Measurements from ENCODE around the gene FAM107A.

Gene FAM107A

GRCh38 chr3:58594117-58594516 is 16.9 kb upstream of the FAM107A start:
- no peak for DNase-seq (ENCODE audit: extremely low read depth in 1 of 2, low read depth in 1 of 2)

DNA sequence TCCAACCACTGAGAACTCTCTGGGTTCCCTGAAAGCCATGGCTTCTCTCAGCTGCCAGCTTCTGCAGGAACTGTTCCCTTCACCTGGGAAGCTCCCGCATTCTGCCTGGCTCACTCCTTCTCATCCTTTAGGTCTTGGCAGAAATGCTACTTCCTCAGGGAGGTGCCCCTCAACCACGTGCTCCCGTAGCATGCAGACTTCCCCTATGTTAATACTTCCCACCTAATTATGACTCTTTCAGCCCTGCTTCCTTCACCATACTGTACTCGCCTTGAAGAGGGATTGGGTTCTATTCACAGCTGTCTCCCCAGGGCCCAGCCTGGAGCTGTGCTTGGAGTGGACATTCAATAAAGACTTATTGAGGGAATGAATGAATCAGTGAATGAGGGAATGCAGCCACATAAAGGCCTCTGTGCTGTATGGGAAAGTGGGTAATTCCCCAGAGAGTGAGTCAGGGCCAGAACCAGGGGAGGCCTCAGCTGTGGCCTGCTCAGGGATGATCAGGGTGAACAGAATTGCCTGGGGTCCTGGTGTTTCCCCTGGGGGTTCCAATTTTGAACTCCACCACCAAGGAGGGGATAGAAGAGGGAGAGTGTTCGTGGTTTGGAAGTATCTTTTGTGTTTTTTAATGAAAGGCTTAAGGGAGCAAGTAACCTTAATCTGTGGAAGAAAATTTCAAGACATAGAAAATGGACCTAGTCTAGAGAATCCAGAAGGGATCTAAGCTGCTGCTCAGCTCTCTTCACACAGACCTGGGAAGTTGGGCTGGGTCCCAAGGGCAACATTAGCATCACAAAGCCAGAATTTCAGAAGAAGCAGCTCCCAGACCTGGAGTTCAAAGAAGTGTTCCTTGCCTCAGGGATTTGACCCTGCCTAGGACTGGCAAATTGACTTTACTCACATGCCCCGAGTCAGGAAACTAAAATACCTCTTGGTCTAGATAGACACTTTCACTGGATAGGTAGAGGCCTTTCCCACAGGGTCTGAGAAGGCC is 14.6 kb upstream of the FAM107A start:
- DNase-seq (ENCODE audit: extremely low read depth in 1 of 2, low read depth in 1 of 2), result no peak

GRCh38 chr3:58588030-58588614 is 10.9 kb upstream of the FAM107A start:
- no peak for DNase-seq (ENCODE audit: extremely low read depth in 1 of 2, low read depth in 1 of 2)

DNA sequence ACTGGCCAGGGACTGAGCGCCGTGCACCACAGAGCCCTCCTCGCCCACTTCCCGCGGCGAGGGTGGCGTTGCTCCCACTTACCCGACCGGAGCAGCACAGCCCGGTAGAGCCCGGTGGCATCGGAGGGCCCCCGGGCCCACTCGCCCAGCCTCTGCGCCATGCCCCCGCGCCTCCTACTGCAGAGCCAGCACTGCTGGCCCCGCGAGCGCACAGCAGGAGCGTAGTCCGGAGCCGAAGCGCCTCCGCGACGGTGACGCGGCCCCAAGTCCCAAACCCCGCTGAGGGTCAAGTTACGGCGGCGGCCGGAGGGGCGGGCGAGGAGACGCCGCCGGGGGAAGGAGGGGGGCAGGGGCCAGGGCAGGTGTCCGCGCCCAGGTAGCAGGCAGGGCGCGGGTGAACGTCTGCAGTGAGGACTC is 9.6 kb upstream of the FAM107A start:
- DNase-seq (ENCODE audit: extremely low read depth in 1 of 2, low read depth in 1 of 2), result no peak

- no peak for DNase-seq (ENCODE audit: extremely low read depth in 1 of 2, low read depth in 1 of 2)
Observed at GRCh38 chr3:58585994-58586393, 8.8 kb upstream of the FAM107A start.

GRCh38 chr3:58585005-58585786 is 8.0 kb upstream of the FAM107A start:
- peak; percentile 3 to 8 for DNase-seq (ENCODE audit: extremely low read depth in 1 of 2, low read depth in 1 of 2)

DNA sequence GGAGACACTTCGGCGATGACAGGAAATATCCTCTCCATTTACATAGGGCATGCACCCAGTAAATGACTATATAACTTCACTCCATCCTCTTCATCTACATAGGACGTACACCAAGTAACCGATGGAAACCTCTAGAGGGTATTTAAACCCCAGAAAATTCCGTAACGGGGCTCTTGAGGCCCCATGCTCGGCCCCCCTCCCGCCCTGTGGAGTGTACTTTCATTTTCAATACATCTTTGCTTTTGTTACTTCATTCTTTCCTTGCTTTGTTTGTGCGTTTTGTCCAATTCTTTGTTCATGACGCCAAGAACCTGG is 7.5 kb upstream of the FAM107A start:
- no peak for DNase-seq (ENCODE audit: extremely low read depth in 1 of 2, low read depth in 1 of 2)

GRCh38 chr3:58581328-58582091 is 4.3 kb upstream of the FAM107A start:
- DNase-seq (ENCODE audit: extremely low read depth in 1 of 2, low read depth in 1 of 2), result no peak

DNA sequence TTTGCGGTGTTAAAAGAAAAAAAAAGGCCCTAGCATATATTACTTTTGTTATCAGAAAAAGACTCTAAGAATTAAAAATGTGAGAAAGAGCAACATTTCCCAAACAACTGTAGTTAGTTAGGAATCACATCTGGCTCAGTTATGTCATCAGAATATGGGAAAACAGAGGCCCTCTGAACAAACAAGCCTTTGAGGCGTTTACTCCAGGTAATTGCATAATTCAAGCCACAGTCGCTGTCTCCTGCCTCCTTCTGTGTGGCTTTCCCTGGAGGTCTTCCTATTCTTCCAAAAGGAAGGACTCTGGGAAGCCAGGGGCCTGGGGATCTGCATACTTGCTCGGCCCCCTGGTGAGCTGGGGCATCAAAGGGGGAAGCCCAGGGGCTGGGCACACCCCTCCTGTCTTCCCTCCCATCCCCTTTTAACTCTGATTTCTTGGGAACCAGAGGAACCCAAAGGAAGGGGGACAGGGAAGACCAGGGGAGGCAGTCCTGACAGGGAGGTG is 3.7 kb upstream of the FAM107A start:
- DNase-seq (ENCODE audit: extremely low read depth in 1 of 2, low read depth in 1 of 2), result no peak

DNA sequence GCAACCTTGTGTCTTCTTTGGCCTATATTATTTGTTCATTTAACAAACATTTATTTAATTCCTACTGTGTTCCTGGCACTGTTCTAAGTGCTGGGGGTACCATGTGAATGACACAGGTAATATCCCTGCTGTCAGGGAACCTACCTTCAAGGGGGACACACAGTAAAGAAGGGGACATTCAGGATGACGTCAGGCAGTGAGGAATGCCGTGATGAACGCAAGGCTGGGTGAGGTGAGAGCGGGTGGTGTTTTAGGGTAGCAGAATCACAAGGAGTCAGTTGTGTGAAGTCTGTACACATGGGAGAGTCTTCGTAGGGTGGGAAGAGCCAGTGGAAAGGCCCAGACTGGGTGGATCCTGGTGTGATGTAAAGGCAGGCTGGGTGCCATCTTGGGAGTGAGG is 1.7 kb upstream of the FAM107A start:
- DNase-seq (ENCODE audit: extremely low read depth in 1 of 2, low read depth in 1 of 2), result no peak

DNA sequence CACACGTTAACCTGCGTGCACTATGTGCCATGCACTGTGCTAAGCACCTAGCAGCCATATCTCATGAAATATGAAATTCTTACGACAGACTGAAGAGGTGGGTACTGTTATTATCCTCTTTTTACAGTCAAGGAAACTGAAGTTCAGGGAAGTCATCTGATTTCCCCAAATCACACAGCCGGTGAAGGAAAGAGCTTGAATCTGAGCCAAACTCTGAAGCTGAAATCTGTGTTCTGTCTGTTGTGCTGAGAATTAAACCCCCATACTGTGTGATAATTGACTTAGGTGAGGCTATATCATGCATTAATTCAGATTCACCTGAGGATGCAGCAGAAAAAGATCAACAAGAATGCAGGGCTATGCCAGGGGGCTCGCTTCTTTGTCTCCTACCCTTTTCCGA is 475 bp downstream of the FAM107A start:
- no peak for DNase-seq (ENCODE audit: extremely low read depth in 1 of 2, low read depth in 1 of 2)

DNA sequence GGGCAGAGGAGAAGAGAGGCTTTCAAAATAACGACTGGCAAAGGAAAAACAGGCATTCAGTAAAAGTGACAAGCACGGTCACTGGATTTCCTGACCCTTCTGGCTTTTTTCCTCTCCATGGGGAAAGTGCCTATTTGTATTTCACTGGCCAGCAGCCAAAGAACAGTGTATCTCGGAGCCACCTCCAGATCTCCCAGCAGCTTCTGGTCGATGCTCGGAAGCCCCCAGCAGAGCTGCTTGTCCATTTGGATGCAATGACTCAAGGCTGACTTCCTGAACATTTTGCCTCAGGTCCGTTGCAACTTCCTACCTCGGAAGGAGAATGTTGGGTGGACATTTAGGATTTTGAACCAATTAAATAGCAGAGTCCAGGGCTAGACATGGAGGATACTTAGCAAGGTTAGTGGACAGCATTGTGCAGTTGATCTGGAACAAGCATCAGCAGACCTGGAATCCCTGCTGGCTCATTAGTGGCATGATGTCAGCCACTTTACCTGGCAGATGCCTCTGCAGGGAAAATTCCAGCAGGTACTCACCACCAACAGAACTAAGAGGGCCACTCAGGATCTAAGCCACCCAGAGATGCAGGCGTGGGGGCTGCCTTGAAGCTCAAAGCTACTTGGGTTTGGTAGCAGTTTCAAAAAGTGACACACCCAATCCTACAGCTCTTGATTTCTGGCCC is 1.1 kb downstream of the FAM107A start:
- no peak for DNase-seq (ENCODE audit: extremely low read depth in 1 of 2, low read depth in 1 of 2)

DNA sequence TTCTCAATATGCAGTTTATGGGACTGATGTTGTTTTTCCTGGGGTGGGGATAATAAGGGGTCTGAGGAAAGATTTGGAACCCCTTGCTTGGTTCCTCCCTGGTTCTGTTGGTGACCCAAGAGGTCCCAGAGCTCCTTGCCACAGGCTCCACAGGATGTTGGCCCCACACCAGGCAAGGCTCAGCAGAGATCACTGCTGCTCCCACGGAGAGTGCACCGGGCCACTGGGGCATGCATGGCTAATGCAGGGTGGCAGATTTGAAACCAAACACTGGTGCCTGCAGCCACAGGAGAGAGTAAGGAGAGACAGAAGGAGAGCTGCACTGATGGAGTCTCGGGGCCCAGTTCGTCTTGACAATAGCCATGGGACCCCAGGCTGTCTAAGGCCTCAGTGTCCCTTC is 2.5 kb downstream of the FAM107A start:
- no peak for DNase-seq (ENCODE audit: extremely low read depth in 1 of 2, low read depth in 1 of 2)

GRCh38 chr3:58574106-58574505 is 3.1 kb downstream of the FAM107A start:
- no peak for DNase-seq (ENCODE audit: extremely low read depth in 1 of 2, low read depth in 1 of 2)

- DNase-seq (ENCODE audit: extremely low read depth in 1 of 2, low read depth in 1 of 2), result no peak
Observed at GRCh38 chr3:58573640-58574039, 3.6 kb downstream of the FAM107A start.

GRCh38 chr3:58572634-58573230 is 4.5 kb downstream of the FAM107A start:
- DNase-seq (ENCODE audit: extremely low read depth in 1 of 2, low read depth in 1 of 2), result no peak

- DNase-seq (ENCODE audit: extremely low read depth in 1 of 2, low read depth in 1 of 2), result no peak
Observed at GRCh38 chr3:58572013-58572633, 5.1 kb downstream of the FAM107A start.

GRCh38 chr3:58570851-58571250 is 6.3 kb downstream of the FAM107A start:
- DNase-seq (ENCODE audit: extremely low read depth in 1 of 2, low read depth in 1 of 2), result no peak

- DNase-seq (ENCODE audit: extremely low read depth in 1 of 2, low read depth in 1 of 2), result no peak
Observed at GRCh38 chr3:58569287-58570001, 7.7 kb downstream of the FAM107A start.
